ENCODE results near the gene CPHXL. TPM values are rescaled to one million over a fixed set of nuclear protein-coding genes. Genes with fewer than 3 reads are reported as not detected.
A peak's percentile ranks its signal among the peaks of the same experiment; 100 is the strongest.

The CPHXL gene
- total and polyA plus RNA-seq, 11 donors: not detected

DNA sequence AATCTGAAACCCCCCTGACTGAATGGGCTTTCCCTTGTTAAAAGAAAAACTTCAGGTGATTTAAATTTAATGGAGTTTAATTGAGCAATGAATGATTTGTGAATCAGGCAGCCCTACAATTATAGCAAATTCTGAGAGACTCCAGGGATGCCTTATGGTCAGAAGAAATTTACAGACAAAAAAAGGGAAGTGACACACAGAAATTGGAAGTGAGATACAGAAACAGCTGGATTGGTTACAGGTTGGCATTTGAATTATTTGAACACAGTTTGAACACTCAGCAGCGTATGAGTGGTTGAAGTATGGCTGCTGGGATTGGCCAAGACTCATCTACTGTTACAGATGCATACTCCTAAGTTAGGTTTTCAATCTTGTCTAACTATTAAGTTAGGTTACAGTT is 19.0 kb upstream of the CPHXL start:
- no peak overlapping the region for H3K27ac ChIP-seq
- no peaks in the 10 kb centered on the region for H3K36me3 ChIP-seq
- 64 to 93% (median 77%) methylated on average over 1 of the region's 1 CpG for WGBS, 4 donors
- H3K27me3 ChIP-seq: no peaks in the 10 kb centered on the region
- DNase-seq (no peak), ATAC-seq (no peak)
- H3K9me3 ChIP-seq: peaks cover 0 to 20% (median 8%) of the 10 kb centered on the region in 12 donors
- intact Hi-C loops (cut with DNase I): no loop called here
- no peak for TF ChIP-seq POLR2A (IDR thresholded peaks at IDR 0.05)
- TF ChIP-seq, protein P1, sequence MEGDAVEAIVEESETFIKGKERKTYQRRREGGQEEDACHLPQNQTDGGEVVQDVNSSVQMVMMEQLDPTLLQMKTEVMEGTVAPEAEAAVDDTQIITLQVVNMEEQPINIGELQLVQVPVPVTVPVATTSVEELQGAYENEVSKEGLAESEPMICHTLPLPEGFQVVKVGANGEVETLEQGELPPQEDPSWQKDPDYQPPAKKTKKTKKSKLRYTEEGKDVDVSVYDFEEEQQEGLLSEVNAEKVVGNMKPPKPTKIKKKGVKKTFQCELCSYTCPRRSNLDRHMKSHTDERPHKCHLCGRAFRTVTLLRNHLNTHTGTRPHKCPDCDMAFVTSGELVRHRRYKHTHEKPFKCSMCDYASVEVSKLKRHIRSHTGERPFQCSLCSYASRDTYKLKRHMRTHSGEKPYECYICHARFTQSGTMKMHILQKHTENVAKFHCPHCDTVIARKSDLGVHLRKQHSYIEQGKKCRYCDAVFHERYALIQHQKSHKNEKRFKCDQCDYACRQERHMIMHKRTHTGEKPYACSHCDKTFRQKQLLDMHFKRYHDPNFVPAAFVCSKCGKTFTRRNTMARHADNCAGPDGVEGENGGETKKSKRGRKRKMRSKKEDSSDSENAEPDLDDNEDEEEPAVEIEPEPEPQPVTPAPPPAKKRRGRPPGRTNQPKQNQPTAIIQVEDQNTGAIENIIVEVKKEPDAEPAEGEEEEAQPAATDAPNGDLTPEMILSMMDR (IDR thresholded peaks at IDR 0.05): no peak
- no peak overlapping the region for H3K4me3 ChIP-seq
- H3K4me1 ChIP-seq: no peaks in the 10 kb centered on the region

DNA sequence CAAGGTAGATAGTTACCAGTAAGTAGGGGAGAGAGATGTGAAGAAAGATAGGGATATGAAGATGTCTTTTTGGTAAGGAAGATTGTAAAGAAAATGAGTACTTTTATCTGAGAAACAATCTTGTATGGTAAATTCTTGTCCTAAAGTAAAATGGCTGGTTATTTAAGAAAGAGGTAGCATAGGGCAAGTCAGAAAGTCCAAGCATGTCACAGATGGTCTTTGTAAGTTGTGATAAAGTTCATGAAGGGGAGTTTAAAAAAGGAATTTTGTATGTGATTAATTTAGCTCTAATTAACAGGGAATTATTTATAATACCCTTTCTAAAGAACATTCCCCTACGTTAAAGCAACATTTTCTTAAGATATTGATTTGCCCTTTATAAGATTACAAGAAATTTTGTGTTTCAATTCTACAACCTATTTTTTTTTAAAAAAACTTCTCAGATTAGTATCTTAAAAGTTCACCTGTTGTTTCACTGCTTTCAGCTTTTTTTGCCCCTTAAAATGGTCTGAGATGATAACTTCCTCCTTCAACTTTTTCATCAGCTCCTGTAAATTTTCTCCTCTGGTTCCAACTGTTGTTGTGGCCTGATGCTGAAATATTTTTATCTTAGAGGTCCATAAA is 16.2 kb upstream of the CPHXL start:
- Histone ChIP-seq H3K9me3 (peaks cover 0 to 20% (median 8%) of the 10 kb centered on the region in 12 donors), H3K4me1 (no peaks in the 10 kb centered on the region), H3K36me3 (no peaks in the 10 kb centered on the region), H3K27me3 (no peaks in the 10 kb centered on the region), H3K27ac (no peak overlapping the region), H3K4me3 (no peak overlapping the region)
- intact Hi-C loops (cut with DNase I): no loop called here
- no peak for TF ChIP-seq POLR2A (IDR thresholded peaks at IDR 0.05)
- TF ChIP-seq, protein P1 (IDR thresholded peaks at IDR 0.05): no peak
- ATAC-seq (no peak), DNase-seq (no peak)
- 11 to 20% (median 14%) methylated on average over 1 of the region's 1 CpG for WGBS, 4 donors

DNA sequence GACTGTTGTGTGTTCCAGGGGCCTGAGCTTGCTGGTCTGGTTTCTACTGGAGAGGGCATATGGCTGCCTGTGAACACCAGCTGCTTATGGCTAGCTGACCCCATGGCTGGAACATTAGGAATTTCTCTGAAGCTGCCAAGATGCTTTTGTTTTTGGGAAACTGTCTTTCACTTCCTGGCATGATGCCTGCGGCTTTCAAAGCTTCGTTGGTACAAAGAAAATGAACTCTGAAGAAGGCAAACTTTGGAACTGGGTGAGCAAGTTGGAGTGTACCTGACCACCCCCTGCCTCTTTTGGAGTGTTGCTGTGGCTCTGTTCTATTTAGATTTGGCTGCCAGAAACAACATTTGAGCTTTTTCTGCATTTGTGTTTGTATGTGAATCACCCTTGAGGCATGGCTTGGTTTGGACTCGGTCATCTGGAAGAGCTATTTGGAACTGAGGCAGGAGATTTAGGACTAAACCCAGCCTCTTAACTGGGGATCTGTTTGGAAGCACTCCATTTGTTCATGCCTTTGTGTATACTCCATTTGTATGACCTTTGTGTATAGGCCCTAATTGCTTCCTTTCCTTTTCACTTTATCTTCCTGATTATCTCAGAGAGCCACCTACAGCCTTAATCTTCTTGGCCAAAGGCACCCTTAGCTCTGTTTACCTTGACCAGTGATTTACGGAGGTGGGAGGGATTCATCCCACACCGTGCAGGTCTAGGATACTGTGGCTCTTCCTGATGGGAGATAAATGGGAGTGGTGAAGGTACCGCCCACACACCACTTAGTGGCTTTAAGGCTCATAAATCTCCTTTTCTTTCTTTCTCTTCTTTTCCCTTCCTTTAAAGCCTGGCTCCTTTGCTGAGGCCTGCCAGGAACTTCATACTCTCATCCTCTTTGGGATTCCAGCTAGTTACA is 7.3 kb upstream of the CPHXL start:
- Histone ChIP-seq H3K9me3 (no peaks in the 10 kb centered on the region), H3K4me3 (no peak overlapping the region), H3K27me3 (no peaks in the 10 kb centered on the region), H3K36me3 (no peaks in the 10 kb centered on the region), H3K27ac (peak overlapping the region in 6 of 12 donors; percentile 3 to 42 (median 24)), H3K4me1 (peaks cover 0 to 15% (median 6%) of the 10 kb centered on the region in 12 donors)
- TF ChIP-seq, protein P1 (IDR thresholded peaks at IDR 0.05): no peak
- TF ChIP-seq POLR2A (IDR thresholded peaks at IDR 0.05): no peak
- WGBS, 4 donors: 49 to 54% (median 52%) methylated on average over 6 of the region's 6 CpGs
- intact Hi-C loops (cut with DNase I): no loop called here
- DNase-seq: peak in 1 of 5 donors; percentile 23
- ATAC-seq: peak in 3 of 4 donors; percentile 37 to 78 (median 56)

DNA sequence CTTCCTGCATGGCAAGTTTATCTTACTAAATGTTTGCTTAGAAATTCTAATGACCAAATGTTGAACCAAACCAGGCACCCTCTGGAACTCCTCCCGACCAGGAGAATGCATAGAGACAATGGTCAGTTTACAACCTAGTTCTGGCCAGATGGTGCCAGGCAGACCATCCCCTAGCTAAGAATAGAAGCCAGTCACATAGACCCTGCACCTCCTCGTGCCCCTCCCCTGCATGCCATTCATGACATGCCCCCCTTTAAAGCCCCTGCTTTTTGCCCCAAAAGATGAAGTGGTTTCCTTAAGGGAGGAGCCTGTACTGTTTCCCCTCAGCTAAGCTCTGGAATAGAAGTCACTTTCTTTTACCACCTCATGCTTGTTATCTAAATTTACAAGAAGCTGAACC is 6.6 kb upstream of the CPHXL start:
- Histone ChIP-seq H3K27ac (peak overlapping the region in 4 of 12 donors; percentile 11 to 25 (median 21)), H3K9me3 (no peaks in the 10 kb centered on the region), H3K27me3 (no peaks in the 10 kb centered on the region), H3K4me3 (no peak overlapping the region), H3K36me3 (no peaks in the 10 kb centered on the region), H3K4me1 (peaks cover 0 to 15% (median 6%) of the 10 kb centered on the region in 12 donors)
- intact Hi-C loops (cut with DNase I): no loop called here
- DNase-seq (no peak), ATAC-seq (no peak)
- WGBS, 4 donors: 34 to 53% (median 42%) methylated on average over 2 of the region's 2 CpGs
- no peak for TF ChIP-seq POLR2A (IDR thresholded peaks at IDR 0.05)
- TF ChIP-seq, protein P1 (IDR thresholded peaks at IDR 0.05): no peak
